Lower lobe of right lung (tissue), 2 donors: ENCODE data around the gene MAD1L1. TPM values are rescaled to one million over a fixed set of nuclear protein-coding genes. Genes with fewer than 3 reads are reported as not detected.

Experiments used
- ATAC-seq, 2 donors: fragments of 200-7000 bp; cut with Tn5 transposase; one replicate each; pipeline ENCODE4 v1.9.1; 2020 to 2022; ENCODE audit warnings: mild to moderate bottlenecking in 2 of 2, moderate library complexity in 2 of 2
- DNase-seq: peaks from one replicate; pipeline ENCODE4 v3.0.0-alpha.2; 2020
- H3K27ac ChIP-seq: fragments of 200-600 bp; one replicate; pipeline ENCODE4 v1.8.0; 2022
- H3K27me3 ChIP-seq: fragments of 200-600 bp; one replicate; pipeline ENCODE4 v1.8.0; 2022; ENCODE audit warnings: low read depth
- H3K36me3 ChIP-seq: fragments of 200-600 bp; one replicate; pipeline ENCODE4 v1.8.0; 2022; ENCODE audit warnings: mild to moderate bottlenecking
- H3K4me1 ChIP-seq: fragments of 200-600 bp; one replicate; pipeline ENCODE4 v1.8.0; 2022
- H3K4me3 ChIP-seq: fragments of 200-600 bp; one replicate; pipeline ENCODE4 v1.8.0; 2022; ENCODE audit warnings: mild to moderate bottlenecking
- H3K9me3 ChIP-seq: fragments of 200-600 bp; one replicate; pipeline ENCODE4 v1.8.0; 2022
- intact Hi-C: fragments of 100-400 bp; cut with DNase I; formaldehyde crosslinking; loops from one replicate; pipeline ENCODE4 v1.11.0; 2022
- total RNA-seq: library from RNA; stranded (reverse); fragmentation: NEBNext Ultra II Directional; extraction: Animal tissue kit (Norgen Biotek cat#: 25700); gene quantifications from one replicate; pipeline ENCODE4 v1.2.1, GENCODE V29; 2021
- TF ChIP-seq, protein P1 (sequence below): fragments of 200-600 bp; IDR thresholded peaks from one replicate; pipeline ENCODE4 v1.8.0; 2022; ENCODE audit warnings: antibody characterized with exemption, mild to moderate bottlenecking
- donor health status: DM: no; HTN: yes; CAD: no; lungs with severe emphysema.

The MAD1L1 gene
- total RNA-seq, 1 donor from 2014 or later, result 44.5 TPM

DNA sequence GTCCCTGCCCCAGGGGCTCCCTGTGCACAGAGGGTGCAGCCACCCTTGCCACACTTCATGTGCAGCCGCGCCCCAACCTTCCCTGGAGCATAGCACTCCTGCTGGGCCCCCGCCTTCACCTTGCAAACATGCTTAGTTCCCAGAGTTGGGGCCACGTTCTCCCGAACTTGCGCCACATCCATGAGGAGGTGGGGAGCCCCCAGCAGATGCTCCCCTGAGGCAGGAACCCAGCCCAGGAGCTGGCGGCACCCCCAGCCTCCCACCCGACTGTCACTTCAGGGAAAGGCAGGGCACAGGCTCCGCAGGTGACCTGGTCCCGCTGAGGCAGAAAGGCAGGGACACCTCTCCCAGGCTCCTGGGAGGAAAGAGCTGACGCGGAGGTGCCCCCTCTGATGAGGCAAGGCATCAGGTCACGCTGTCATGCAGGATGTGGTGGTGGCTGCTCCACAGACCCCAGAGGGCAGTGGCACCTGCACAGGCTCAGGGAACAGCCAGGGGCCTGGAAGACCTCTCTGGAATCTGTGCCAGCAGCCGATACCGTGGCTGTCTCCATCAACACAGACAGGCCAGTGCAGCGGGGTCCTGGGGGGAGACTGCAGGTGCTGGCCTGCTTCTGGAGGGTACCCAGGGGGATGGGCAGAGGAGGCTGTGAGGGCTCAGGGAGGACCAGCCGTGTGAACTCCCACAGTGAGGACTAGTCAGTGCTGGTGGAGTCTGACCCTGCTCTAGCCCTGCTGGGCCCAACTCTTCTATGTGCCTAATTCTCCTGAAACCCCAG is 221.3 kb downstream of the MAD1L1 start:
- intact Hi-C loops, result no loop called here
- no peak overlapping the region for H3K4me3 ChIP-seq
- H3K27ac ChIP-seq, result no peak overlapping the region
- TF ChIP-seq, protein P1, sequence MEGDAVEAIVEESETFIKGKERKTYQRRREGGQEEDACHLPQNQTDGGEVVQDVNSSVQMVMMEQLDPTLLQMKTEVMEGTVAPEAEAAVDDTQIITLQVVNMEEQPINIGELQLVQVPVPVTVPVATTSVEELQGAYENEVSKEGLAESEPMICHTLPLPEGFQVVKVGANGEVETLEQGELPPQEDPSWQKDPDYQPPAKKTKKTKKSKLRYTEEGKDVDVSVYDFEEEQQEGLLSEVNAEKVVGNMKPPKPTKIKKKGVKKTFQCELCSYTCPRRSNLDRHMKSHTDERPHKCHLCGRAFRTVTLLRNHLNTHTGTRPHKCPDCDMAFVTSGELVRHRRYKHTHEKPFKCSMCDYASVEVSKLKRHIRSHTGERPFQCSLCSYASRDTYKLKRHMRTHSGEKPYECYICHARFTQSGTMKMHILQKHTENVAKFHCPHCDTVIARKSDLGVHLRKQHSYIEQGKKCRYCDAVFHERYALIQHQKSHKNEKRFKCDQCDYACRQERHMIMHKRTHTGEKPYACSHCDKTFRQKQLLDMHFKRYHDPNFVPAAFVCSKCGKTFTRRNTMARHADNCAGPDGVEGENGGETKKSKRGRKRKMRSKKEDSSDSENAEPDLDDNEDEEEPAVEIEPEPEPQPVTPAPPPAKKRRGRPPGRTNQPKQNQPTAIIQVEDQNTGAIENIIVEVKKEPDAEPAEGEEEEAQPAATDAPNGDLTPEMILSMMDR, result no peak
- DNase-seq (peak; percentile 46), ATAC-seq (no peak)
- no peaks in the 10 kb centered on the region for H3K4me1 ChIP-seq
- H3K36me3 ChIP-seq, result peaks cover 8% of the 10 kb centered on the region
- no peaks in the 10 kb centered on the region for H3K27me3 ChIP-seq
- no peaks in the 10 kb centered on the region for H3K9me3 ChIP-seq

DNA sequence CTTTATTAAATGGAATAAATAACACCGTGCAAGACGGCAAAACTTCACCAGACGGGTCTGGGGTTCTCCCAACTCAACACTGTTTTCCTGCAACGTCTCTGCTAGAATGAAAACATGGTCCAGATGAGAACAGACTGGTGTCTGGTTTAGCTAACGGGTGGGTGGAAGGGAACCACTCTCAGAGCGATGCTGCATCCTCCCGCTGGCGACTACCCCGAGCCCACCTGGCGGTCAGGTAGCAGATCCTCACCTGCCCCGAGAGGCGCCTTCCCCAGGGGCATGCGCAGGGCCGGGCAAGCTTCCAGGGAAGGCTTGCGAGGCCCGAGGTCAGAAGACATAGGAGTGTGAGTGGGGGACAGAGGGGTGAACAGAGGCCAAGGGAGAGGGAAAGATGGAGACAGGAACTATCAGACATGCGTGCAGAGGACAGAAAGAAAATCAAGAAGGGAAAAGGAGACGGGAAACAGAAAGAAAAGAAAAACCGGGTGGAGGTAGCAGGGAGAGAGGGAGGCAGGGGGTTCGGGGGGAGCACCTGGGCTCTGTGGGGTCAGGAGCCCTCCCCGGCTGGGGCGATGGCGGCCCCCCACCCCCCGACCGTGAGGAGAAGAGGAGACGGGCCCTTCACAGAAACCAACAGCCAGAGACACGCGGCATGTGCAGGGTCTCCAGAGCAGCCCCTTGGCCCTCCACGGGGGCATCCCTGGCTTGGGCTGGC is 222.0 kb downstream of the MAD1L1 start:
- peak; percentile 28 for DNase-seq
- H3K4me1 ChIP-seq, result no peaks in the 10 kb centered on the region
- H3K4me3 ChIP-seq, result no peak overlapping the region
- ATAC-seq, result no peak
- no peak overlapping the region for H3K27ac ChIP-seq
- TF ChIP-seq, protein P1, result no peak
- H3K36me3 ChIP-seq, result peaks cover 8% of the 10 kb centered on the region
- H3K27me3 ChIP-seq, result no peaks in the 10 kb centered on the region
- intact Hi-C loops, result no loop called here
- H3K9me3 ChIP-seq, result no peaks in the 10 kb centered on the region

DNA sequence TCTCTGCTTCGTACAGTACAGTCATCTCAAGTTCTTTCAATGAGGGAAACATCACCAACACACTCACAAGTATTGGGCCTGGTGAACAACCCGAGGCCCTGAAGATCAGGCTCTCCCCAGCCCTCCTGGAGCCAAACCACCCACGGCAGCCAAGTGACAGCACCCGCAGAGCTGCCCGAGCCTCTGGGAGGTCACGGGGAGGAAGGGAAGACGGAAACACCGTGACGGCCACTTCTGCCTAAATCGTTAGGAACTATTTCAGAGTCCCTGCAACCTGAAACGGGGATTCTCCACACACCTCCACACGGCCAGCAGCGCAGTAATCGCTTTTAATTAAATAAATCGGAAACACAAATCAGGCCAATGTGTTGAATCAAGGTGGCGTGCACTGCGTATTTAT is 222.6 kb downstream of the MAD1L1 start:
- DNase-seq, result peak; percentile 26

DNA sequence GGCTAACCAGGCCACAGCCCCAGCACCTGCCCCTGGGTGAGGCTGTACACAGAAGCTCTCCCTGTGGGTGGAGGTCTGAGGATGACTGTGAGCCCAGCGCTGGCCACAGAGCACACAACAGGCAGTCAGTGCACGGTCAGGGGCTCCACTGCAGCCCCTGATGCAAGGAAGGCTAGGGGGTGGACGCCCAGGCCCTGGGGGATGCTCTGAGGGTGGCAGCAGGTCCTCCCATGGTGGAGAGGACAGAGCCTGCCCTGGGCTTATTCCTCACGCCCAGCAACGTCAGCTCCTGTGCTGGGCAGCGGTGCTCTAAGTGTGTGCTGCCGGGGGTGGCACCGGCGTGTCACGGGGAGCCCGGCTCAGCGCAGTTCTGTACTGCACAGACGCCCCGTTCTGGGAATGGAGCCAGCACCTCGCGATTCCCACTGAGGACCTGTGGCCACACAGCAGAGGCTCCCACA is 223.2 kb downstream of the MAD1L1 start:
- intact Hi-C loops, result no loop called here
- TF ChIP-seq, protein P1, result no peak
- H3K27ac ChIP-seq, result no peak overlapping the region
- no peak for ATAC-seq
- DNase-seq, result peak; percentile 44
- no peak overlapping the region for H3K4me3 ChIP-seq
- no peaks in the 10 kb centered on the region for H3K4me1 ChIP-seq
- no peaks in the 10 kb centered on the region for H3K9me3 ChIP-seq
- peaks cover 8% of the 10 kb centered on the region for H3K36me3 ChIP-seq
- no peaks in the 10 kb centered on the region for H3K27me3 ChIP-seq

More for the DNA sequence above, 222.6 kb downstream of the MAD1L1 start:
- H3K4me3 ChIP-seq, result no peak overlapping the region
- H3K36me3 ChIP-seq, result peaks cover 8% of the 10 kb centered on the region
- no peaks in the 10 kb centered on the region for H3K9me3 ChIP-seq
- intact Hi-C loops, result no loop called here
- H3K27me3 ChIP-seq, result no peaks in the 10 kb centered on the region
- no peaks in the 10 kb centered on the region for H3K4me1 ChIP-seq
- H3K27ac ChIP-seq, result no peak overlapping the region
- TF ChIP-seq, protein P1, result no peak
- no peak for ATAC-seq

DNA sequence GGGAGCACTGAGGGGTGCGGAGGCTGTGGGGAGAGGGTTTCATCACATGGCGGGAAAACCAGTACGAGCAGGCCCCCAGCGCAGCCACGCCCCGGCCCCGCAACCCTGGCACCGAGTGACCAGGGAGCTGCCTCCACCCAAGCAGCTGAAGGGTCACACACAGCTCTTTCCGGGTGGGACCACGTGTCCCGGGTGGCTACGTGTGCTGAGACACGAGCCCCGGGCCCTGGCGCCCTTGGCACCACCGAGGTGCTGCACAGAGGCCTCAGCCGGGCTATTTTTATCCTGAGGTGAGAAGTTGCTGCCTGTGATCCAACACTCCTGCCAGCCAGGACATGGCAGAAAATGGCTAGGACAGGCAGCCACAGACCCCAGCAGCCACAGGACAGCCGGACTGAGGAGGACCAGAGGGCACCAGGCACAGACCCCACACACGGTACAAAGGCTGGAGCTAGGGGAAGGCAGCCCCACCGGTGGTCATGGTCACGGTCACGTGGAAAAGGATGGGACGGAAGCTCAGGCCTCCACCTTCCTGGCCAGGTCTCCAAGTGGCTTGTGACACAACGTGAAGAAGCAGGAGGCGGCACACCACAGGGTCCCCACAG is 223.7 kb downstream of the MAD1L1 start:
- Histone ChIP-seq H3K9me3 (no peaks in the 10 kb centered on the region), H3K27me3 (no peaks in the 10 kb centered on the region), H3K4me3 (no peak overlapping the region), H3K36me3 (peaks cover 6% of the 10 kb centered on the region), H3K27ac (no peak overlapping the region), H3K4me1 (no peaks in the 10 kb centered on the region)
- DNase-seq (no peak), ATAC-seq (no peak)
- TF ChIP-seq, protein P1, result no peak
- intact Hi-C loops, result no loop called here
